ENCODE results near the gene TTC38.
"Not testable (repeated sequence)": the region's sequence is repeated elsewhere in the genome, so short reads cannot be mapped to it uniquely, and the experiment has no call there.

TTC38 gene

DNA sequence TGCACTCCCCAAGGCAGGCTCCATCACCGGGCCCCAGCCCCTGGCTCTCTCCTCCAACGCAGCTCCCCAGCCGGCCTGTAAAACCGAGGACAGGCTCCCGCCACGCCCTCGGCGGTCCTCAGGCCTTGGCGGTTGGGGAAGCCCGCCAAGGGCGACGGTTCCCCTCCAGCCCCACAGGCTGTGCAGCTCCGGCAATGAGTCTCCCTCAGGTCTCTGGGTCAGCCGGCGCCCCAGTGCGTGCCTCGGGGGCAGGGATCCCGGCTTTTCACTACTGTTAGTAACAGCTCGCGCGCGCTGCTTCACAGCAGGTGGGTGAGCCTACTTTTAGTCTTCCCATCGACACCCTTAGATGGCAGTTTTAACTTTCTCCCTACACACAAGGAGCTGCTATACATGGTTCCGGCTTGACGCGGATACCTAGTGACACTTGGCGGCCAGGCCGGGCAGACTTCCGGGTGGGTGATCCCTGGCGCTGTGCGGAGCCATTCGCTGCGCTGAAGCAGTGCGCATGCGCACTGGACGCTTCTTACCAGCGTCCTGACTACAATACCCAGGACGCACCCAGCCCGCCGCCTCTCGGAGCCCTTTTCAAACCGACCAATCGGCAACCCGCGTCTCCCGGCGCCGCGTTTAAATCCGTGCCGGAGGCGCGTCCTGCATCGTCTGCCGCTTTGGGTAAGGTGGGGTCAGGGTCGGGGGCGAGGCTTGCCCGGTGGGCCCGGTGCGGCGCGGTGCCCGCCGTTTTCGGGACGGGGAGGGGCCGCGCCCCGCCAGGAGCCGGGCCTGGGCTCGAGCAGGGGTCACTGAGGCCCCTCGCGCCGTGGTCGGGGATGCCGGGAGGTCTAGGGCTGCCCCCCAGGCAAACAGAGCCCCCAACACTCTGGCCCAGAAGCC lies 28.7 kb downstream of the TTC38 start, which contains the start of gene GTSE1:
Gene GTSE1, plus strand, starts transcription at position 614 of the 894 bp plus-strand sequence. CDS start 531 bp downstream, outside the sequence.
- peak; percentile 95 for DNase-seq (ENCODE audit: low read depth)

DNA sequence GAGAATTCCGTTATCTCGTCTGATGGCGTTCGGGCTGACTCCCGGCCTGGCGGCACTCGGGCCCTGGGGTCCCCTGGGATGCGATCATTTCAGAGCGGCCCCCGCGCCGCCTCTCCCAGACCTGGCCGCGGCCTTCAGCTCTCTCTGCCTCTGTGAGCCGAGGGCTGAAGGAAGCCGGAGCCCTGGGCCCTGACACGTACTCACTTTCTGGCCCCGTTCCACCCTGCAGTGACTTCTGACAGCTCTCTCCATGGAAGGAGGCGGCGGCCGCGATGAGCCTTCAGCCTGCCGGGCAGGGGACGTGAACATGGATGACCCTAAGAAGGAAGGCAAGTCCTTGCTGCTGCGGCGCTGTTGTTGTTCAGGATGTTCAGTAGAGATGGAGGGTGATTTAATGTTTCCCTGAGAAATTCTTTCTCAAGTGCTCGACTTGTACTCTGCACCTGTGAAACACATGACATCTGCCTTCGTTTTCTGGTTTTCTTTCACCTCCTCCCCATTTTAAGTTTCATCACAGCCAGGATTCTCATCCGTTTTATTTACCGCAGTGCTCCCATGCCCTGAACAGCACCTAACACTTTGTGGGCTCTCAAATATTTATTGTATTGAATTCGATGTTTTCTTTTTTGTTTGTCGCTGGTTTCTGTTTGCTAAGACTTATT lies 29.5 kb downstream of the TTC38 start:
- no peak for DNase-seq (ENCODE audit: low read depth)

DNA sequence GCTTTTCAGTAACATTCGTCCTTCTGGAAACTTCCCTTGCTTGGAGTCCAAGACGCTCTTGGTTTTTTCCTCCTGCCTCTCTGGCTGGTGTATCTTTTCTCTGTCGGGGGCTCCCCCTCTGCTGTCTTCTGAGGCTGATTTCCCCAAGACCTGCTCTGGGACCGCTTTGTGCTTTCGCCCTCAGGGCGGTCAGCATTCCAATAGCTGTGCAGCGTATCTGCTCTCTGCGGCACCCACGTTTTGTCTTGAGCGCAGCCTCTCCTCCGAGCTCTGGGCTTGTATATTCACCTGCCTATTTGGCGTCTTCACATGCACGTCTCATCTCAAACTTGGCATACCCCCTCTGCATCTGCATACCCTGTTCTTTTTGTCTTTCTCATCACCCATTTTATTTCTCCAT lies 31.3 kb downstream of the TTC38 start:
- DNase-seq (ENCODE audit: low read depth), result no peak

DNA sequence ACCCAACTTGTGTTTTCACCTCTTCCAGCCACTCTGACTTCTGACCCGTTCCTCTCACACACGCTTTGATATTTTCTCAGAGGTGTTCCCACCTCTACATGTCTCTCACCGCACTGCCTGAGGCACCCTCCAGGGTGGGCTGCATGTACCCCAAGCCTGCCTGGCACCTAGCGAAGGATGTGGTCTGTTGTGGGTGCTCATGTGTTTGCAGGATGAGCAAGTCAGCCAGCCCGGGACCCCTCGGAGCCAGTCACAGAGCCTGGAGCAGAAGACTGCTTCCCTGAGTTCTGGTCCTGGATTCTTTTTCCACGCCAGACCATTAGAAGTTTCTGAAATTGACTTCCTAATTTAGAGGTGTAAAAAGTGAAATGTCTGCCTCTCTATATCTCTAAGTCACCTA lies 32.7 kb downstream of the TTC38 start:
- no peak for DNase-seq (ENCODE audit: low read depth)

DNA sequence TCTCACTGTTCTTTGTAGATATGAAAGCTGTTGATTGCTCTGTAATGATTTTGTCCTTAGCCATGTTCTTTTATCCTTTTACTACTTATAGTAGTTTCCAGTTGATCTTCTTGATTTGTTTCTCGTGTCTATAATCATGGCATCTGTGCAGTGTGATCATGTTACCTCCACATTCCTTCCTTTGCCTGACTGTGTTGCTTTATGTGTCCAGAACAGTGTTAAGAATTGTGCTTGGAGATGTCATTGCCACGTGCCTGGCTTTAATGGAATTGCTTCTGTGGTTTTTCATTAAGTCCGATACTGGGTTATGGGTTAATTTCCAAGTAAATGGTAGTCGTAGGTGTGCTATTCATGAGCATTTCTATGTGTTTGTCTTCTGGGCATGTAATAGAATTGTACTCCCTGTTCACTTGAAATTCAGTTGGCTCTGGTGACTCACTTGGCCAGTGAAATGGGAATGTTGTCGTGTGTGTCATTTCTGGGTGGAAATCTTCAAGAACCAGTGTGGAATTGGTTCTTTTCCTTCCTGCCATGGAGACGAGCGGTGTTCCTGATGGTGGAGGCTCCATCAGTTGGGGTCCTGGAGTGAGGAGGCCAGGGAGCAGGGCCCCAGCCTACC lies 35.6 kb downstream of the TTC38 start:
- no peak for DNase-seq (ENCODE audit: low read depth)

DNA sequence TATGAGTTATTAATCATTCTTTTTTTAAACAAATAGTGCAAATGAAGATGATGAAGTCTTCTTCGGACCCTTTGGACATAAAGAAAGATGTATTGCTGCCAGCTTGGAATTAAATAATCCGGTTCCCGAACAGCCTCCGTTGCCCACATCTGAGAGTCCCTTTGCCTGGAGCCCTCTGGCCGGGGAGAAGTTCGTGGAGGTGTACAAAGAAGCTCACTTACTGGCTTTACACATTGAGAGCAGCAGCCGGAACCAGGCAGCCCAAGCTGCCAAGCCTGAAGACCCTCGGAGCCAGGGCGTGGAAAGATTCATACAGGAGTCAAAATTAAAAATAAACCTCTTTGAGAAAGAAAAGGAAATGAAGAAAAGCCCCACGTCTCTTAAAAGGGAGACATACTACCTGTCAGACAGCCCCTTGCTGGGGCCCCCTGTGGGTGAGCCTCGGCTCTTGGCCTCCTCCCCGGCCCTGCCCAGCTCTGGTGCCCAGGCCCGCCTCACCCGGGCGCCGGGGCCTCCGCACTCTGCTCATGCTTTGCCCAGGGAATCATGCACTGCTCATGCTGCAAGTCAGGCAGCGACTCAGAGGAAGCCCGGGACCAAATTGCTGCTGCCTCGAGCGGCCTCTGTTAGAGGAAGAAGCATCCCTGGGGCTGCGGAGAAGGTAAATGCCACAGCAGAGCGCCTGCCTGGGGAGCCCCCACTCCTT lies 40.6 kb downstream of the TTC38 start:
- DNase-seq (ENCODE audit: low read depth), result no peak

DNA sequence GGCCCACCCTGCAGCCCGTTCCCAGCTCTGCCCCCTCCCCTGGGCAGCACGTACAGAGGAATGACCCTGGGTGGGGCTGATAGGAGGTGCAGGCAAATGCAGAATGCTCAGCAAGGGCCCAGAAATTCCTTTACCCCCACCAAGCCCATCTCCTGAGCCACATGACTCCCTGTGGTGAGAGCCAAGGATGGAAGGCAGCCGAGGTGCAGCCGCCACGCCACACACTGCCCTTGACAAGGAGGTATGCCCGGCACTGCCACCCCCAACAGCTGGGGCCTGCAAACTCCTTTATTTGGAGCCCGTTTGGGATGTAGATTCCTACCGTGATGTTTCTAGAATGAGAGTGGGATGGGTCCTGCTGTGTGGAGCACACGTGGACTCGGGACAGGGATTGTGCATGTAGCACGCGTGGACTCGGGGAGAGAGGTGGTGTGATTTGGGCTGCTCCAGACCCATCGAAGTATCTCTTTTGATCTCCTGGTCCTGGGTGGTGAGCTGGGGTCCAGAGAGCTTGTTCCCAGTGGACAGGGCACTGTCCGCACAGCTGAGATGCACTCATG lies 41.8 kb downstream of the TTC38 start:
- DNase-seq (ENCODE audit: low read depth), result no peak

DNA sequence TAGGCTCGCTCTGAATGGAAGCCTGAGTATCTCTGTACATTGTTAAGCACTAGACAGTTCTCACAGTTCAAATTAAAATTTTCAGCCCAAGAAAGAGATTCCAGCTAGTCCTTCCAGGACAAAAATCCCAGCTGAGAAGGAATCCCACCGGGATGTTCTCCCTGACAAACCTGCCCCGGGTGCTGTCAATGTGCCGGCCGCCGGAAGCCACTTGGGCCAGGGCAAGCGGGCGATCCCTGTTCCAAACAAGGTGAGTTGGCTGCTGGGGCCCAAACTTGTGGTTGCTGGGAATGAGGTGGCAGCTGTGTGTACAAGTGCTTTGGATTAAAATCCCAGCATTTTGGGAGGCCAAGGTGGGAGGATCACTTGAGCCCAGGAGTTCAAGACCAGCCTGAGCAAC lies 44.2 kb downstream of the TTC38 start:
- DNase-seq (ENCODE audit: low read depth), result no peak

DNA sequence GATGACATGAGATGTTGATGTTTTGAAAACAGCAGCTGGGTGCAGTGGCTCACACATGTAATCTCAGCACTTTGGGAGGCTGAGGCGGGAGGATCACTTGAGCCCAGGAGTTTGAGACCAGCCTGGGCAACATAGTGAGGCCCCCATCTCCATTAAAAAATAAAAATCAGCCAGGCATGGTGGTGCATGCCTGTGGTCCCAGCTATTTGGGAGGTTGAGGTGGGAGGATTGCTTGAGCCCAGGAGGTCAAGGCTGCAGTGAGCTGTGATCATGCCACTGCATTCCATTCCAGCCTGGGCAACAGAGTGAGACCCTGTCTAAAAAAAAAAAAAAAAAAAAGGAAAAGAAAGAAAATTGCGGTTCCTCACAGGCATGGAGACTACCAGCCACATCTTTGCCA lies 45.0 kb downstream of the TTC38 start:
- DNase-seq (ENCODE audit: low read depth), result not testable (repeated sequence)

DNA sequence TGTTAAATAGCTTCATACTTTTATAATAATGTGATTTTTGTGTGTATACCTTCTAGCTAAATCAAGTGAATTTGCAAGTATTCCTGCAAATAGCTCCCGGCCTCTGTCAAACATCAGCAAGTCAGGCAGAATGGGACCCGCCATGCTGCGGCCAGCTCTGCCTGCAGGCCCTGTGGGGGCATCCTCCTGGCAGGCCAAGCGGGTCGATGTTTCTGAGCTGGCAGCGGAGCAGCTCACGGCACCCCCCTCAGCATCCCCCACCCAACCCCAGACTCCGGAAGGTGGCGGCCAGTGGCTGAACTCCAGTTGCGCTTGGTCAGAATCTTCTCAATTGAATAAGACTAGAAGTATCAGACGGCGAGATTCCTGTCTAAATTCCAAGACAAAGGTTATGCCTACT lies 48.2 kb downstream of the TTC38 start:
- no peak for DNase-seq (ENCODE audit: low read depth)

DNA sequence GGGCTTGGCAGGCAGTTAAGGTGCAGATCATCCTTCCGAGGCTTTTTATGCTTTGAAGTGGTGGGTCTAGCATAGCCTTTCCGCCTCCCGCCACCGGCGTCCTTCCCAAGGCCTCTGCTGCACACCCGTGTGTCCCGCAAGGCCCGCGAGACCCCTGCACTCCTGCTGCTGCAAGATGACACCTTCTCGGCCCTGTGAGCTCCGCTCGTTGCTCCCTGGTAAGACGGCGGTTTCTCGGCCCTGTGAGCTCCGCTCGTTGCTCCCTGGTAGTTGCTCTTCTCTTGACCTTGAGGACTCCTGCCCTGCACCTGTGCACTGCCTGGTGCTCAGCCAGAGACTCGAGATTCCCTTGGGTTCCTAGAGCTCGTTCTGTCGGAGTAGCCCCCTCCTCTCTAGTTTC lies 49.8 kb downstream of the TTC38 start:
- no peak for DNase-seq (ENCODE audit: low read depth)

GRCh38 chr22:46318576-46318975 lies 50.8 kb downstream of the TTC38 start:
- DNase-seq (ENCODE audit: low read depth), result no peak

DNA sequence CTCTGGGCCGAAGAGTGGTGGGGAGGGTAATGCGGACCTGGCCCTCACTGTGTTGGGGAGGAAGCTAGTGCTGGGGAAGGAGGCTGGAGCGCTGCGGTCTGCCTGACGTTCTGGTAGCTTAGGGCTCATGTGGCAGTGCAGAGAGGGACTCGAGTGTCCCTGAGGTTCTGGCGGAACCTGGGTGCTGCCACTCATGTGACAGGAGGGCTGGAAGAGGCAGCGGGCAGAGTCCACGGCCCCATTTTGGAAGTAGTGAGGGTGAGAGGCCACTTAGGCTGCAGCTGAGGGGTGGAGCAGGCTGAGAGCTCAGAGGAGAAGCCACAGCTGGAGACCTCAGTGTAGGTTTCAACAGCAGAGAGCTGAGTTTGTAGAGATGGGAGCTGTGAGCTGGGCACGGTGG lies 51.5 kb downstream of the TTC38 start:
- no peak for DNase-seq (ENCODE audit: low read depth)

DNA sequence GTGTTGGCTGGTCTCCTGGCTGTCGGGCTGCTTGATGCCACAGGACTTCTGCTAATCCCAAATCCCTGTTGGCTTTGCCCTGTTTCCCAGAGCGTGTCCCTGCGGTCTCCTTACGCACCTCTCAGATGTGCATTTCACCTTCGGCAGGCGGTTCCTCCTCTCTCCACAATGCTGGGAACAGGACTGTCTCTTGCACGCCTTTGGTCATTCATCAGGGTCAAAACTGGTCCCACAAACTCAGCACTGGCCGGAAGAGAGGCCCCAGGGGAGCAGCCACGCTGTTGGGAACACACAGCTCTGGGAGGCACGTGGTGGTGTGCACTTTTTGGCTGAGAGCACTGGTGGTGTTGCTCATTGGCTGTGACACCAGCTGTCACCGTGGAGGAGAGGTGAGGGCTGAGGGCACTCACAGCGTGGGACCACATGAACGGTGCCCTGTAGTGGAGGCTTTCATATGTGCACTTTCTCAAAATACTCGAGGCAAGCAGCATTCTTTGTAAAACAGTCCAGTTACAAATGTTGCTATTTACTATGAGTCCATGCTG lies 52.4 kb downstream of the TTC38 start:
- DNase-seq (ENCODE audit: low read depth), result no peak

- DNase-seq (ENCODE audit: low read depth), result no peak
Observed at GRCh38 chr22:46320716-46321386, 53.0 kb downstream of the TTC38 start.

DNA sequence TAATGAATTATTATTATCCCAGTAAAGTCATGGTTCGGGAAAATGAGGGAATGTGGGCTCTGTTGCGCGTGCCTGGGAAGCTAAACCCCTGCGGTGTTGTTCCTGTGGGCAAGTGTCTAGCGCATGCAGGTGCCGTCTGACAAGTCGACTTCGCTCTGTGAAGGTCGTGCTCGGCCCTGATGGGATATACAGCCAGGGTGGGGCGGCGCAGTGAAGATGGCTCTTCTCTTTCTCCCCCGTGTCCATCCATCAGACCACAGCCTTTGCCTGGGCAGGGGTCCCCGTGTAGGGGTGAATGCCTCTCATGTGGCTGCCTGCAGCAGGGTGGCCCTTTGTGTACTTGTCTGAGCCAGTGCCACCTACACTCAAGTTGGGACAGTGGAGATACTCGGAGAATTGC lies 54.9 kb downstream of the TTC38 start:
- DNase-seq (ENCODE audit: low read depth), result no peak

- no peak for DNase-seq (ENCODE audit: low read depth)
Observed at GRCh38 chr22:46323162-46323561, 55.4 kb downstream of the TTC38 start.

- DNase-seq (ENCODE audit: low read depth), result no peak
Observed at GRCh38 chr22:46326066-46326680, 58.4 kb downstream of the TTC38 start.

- DNase-seq (ENCODE audit: low read depth), result no peak
Observed at GRCh38 chr22:46327691-46328465, 60.1 kb downstream of the TTC38 start.

DNA sequence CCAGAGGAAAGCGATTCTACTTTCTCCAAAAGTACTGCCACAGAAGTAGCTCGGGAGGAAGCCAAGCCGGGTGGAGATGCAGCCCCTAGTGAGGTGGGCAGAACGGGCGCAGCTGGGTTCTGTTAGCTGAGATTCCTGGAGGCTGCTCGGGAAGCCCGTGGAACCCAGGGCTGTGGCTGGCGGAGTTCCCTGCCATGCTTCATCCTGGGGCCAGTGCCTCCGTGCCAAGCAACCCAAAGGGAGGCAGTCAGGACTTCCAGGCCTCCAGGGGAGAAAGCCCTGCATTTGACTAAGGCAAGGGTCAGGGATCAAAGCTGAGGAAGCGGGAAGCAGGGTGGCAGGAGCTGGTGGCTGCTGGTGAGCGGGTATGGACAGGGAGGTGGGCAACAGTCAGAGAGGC lies 61.0 kb downstream of the TTC38 start:
- DNase-seq (ENCODE audit: low read depth), result no peak
